GM12878 (cell line): ENCODE data around the gene LIMS1. TPM values are rescaled to one million over a fixed set of nuclear protein-coding genes. Genes with fewer than 3 reads are reported as not detected.

Experiments
- BACH1 ChIP-seq: fragments of 450-650 bp; IDR thresholded peaks from 2 replicates; pipeline ENCODE4 v1.6.1; 2017; ENCODE audit warnings: mild to moderate bottlenecking, borderline replicate concordance
- EZH2 ChIP-seq: IDR thresholded peaks from 2 replicates; pipeline ENCODE4 v1.6.1; 2012; ENCODE audit warnings: low read depth, mild to moderate bottlenecking, control low read depth, inconsistent platforms, low read length, borderline replicate concordance; ENCODE audit not compliant: control insufficient read depth
- FOXK2 ChIP-seq: fragments of 450-650 bp; IDR thresholded peaks from 2 replicates; pipeline ENCODE4 v1.6.1; 2017; ENCODE audit warnings: mild to moderate bottlenecking, moderate library complexity
- KAT2A ChIP-seq: conservative IDR thresholded peaks from 2 replicates; pipeline ENCODE4 v1.6.1; 2011; ENCODE audit warnings: low read depth, low read length; ENCODE audit not compliant: control insufficient read depth
- KDM1A ChIP-seq: fragments of 200-600 bp; sonication (generic); IDR thresholded peaks from 2 replicates; pipeline ENCODE4 v1.6.1; 2016; ENCODE audit warnings: borderline replicate concordance
- KLF5 ChIP-seq: fragments of 450-650 bp; IDR thresholded peaks from 2 replicates; pipeline ENCODE4 v1.6.1; 2014; ENCODE audit warnings: mild to moderate bottlenecking; ENCODE audit not compliant: partially characterized antibody
- MXI1 ChIP-seq: fragments of 150-350 bp; IDR thresholded peaks from 2 replicates; pipeline ENCODE4 v1.6.1; 2011; ENCODE audit warnings: low read depth, mild to moderate bottlenecking, inconsistent platforms, low read length, improper control_type of control experiment
- MYC ChIP-seq: IDR thresholded peaks from 2 replicates; pipeline ENCODE4 v1.6.1; 2011; ENCODE audit warnings: mild to moderate bottlenecking, low read length, moderate library complexity, inconsistent platforms; ENCODE audit not compliant: insufficient read depth, insufficient replicate concordance, insufficient read length, severe bottlenecking
- NFIC ChIP-seq: IDR thresholded peaks from 2 replicates; pipeline ENCODE4 v1.6.1; 2012; ENCODE audit warnings: low read depth, mild to moderate bottlenecking, inconsistent platforms, low read length, moderate library complexity
- NFXL1 ChIP-seq: fragments of 450-650 bp; IDR thresholded peaks from 2 replicates; pipeline ENCODE4 v1.6.1; 2017; ENCODE audit warnings: antibody characterized with exemption, mild to moderate bottlenecking, borderline replicate concordance
- NR2C2 ChIP-seq: IDR thresholded peaks from 2 replicates; pipeline ENCODE4 v1.6.1; 2011; ENCODE audit warnings: borderline replicate concordance, low read depth; ENCODE audit not compliant: control insufficient read depth, insufficient read length
- RFX5 ChIP-seq: IDR thresholded peaks from 2 replicates; pipeline ENCODE4 v1.6.1; 2011; ENCODE audit warnings: low read depth, low read length, improper control_type of control experiment
- USF2 ChIP-seq: IDR thresholded peaks from 2 replicates; pipeline ENCODE4 v1.6.1; 2011; ENCODE audit warnings: low read depth, low read length, improper control_type of control experiment, borderline replicate concordance
- YBX1 ChIP-seq: fragments of 450-650 bp; IDR thresholded peaks from 2 replicates; pipeline ENCODE4 v1.6.1; 2016; ENCODE audit warnings: antibody characterized with exemption
- ZBTB11 ChIP-seq: fragments of 450-650 bp; formaldehyde crosslinking; IDR thresholded peaks from 2 replicates; pipeline ENCODE4 v1.5.0; 2022; ENCODE audit warnings: mild to moderate bottlenecking, missing genetic modification characterization
- ZBTB4 ChIP-seq: fragments of 450-650 bp; formaldehyde crosslinking; IDR thresholded peaks from 2 replicates; pipeline ENCODE4 v1.4.0; 2022; ENCODE audit warnings: mild to moderate bottlenecking, moderate library complexity
- ZNF384 ChIP-seq: IDR thresholded peaks from 2 replicates; pipeline ENCODE4 v1.6.1; 2012; ENCODE audit warnings: low read depth, mild to moderate bottlenecking, low read length, improper control_type of control experiment, borderline replicate concordance
- polyA plus RNA-seq, 11 experiments: library from polyadenylated mRNA; depleted of rRNA in 4 of 11; unstranded in 6 of 11; stranded (reverse) in 5 of 11; fragments of >200 nt; fragmentation: Nextera tagmentation in 4 of 11; fragmentation: Illumina TruSeq in 1 of 11; extraction: Ambion mirVana in 4 of 11; extraction: Trizol in 1 of 11; gene quantifications; 1 replicate in 1 of 11; 2 replicates in 10 of 11; pipeline versions ENCODE4 v1.2.1 to v1.2.3, GENCODE V29; 2011 to 2016; ENCODE audit warnings: inconsistent platforms in 2 of 11, missing spikeins in 2 of 11, low read depth in 1 of 11
- total RNA-seq, 4 experiments: library from RNA; depleted of rRNA in 3 of 4; stranded (reverse); fragments of >200 nt in 3 of 4; fragmentation: Illumina TruSeq in 1 of 4; extraction: Trizol in 1 of 4; gene quantifications; 2 replicates each; pipeline versions ENCODE4 v1.2.1 to v1.2.3, GENCODE V29; 2013 to 2021

LIMS1 gene
- total and polyA plus RNA-seq, 10 of the 15 experiments (the other 5 are each of a cell fraction or from before 2014, with no cell fraction given), result 15.7 to 98.1 (median 43.9) TPM

GRCh38 chr2:108621087-108621559 lies 86.9 kb downstream of the LIMS1 start (continued):
- no peak for TF ChIP-seq NR2C2
- no peak for TF ChIP-seq NFXL1
- TF ChIP-seq MXI1, result peak; percentile 81
- TF ChIP-seq ZNF384, result no peak
- no peak for TF ChIP-seq NFIC
- TF ChIP-seq KAT2A, result no peak
- no peak for TF ChIP-seq EZH2
- peak; percentile 95; the same call in 1 of the 2 replicates for TF ChIP-seq BACH1
- TF ChIP-seq YBX1, result no peak
- no peak for TF ChIP-seq FOXK2
- no peak for TF ChIP-seq MYC
- no peak for TF ChIP-seq ZBTB4
- no peak for TF ChIP-seq KDM1A
- no peak for TF ChIP-seq ZBTB11 (CRISPR knock-in tag)
- TF ChIP-seq KLF5, result no peak
- TF ChIP-seq USF2, result no peak
- no peak for TF ChIP-seq RFX5
